Epithelial cell of esophagus (primary cell): ENCODE results near the gene NUBPL.
"Not testable (repeated sequence)": the region's sequence is repeated elsewhere in the genome, so short reads cannot be mapped to it uniquely, and the experiment has no call there.

ENCODE experiments used
- DNase-seq: peaks from one replicate; pipeline ENCODE4 v3.0.0; 2010; ENCODE audit warnings: low read depth
- H3K4me3 ChIP-seq: 2 replicates; pipeline ENCODE4 v1.5.1; 2011; ENCODE audit warnings: mild to moderate bottlenecking, low read length, control low read depth
- TF ChIP-seq, protein P1 (sequence below): IDR thresholded peaks from 2 replicates; pipeline ENCODE4 v1.5.1; 2011; ENCODE audit warnings: low read depth, mild to moderate bottlenecking, low read length, control low read depth, inconsistent platforms; ENCODE audit not compliant: insufficient read depth; ENCODE audit errors: missing control alignments

NUBPL gene

DNA sequence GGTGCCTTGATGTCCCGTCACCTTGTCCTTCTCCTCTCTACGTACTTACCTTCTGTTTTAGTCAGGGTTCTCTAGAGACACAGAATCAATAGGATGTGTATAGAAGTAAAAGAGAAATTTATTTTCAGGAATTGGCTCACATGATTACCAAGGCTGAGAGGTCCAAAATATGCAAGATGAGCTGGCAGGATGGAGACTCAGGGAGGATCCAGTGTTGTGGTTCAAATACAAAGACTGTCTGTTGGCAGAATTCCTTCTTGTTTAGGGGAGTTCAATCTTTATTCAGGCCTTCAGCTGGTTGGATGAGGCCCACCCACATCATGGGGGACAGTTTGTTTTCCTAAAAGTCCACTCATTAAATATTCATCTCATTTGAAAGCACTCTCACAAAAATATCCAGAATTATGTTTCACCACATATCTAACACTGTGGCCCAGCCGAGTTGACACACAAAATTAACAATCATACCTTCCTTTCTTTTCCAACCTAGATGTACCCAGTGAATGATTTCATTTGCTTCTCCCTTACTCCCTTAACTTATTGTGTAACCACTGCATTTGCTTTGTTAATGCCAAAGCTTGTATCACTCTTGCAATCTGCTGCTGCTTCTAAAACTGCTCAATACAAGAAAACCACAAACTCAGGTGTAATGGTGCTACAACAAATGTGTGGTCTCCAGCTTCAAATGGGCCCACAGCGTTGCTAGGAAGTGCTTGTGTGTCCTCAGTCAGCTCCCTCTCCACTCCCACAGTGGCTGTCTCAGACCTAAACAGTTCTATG is 320.5 kb downstream of the NUBPL start:
- TF ChIP-seq, protein P1, sequence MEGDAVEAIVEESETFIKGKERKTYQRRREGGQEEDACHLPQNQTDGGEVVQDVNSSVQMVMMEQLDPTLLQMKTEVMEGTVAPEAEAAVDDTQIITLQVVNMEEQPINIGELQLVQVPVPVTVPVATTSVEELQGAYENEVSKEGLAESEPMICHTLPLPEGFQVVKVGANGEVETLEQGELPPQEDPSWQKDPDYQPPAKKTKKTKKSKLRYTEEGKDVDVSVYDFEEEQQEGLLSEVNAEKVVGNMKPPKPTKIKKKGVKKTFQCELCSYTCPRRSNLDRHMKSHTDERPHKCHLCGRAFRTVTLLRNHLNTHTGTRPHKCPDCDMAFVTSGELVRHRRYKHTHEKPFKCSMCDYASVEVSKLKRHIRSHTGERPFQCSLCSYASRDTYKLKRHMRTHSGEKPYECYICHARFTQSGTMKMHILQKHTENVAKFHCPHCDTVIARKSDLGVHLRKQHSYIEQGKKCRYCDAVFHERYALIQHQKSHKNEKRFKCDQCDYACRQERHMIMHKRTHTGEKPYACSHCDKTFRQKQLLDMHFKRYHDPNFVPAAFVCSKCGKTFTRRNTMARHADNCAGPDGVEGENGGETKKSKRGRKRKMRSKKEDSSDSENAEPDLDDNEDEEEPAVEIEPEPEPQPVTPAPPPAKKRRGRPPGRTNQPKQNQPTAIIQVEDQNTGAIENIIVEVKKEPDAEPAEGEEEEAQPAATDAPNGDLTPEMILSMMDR: no peak
- no peak overlapping the region for H3K4me3 ChIP-seq
- no peak for DNase-seq

DNA sequence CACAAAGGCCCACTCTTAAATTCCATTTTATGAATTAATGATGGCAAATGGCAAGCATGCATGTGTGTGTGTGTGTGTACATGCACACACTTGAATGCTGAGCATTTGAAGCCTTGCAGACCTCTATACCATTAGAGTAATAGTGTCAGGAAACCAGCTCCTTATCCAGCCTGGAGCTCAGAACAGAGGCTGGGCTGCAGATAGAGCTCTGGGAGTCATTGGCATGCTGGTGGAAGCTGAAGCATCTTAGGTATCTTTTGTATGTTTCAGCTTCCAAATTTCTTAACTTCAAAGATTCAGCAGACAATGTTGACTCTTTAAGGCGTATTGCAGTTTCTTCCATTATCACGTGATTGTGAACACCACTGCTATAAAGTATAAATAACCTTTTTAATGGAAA is 323.0 kb downstream of the NUBPL start:
- DNase-seq: no peak
- TF ChIP-seq, protein P1: no peak

DNA sequence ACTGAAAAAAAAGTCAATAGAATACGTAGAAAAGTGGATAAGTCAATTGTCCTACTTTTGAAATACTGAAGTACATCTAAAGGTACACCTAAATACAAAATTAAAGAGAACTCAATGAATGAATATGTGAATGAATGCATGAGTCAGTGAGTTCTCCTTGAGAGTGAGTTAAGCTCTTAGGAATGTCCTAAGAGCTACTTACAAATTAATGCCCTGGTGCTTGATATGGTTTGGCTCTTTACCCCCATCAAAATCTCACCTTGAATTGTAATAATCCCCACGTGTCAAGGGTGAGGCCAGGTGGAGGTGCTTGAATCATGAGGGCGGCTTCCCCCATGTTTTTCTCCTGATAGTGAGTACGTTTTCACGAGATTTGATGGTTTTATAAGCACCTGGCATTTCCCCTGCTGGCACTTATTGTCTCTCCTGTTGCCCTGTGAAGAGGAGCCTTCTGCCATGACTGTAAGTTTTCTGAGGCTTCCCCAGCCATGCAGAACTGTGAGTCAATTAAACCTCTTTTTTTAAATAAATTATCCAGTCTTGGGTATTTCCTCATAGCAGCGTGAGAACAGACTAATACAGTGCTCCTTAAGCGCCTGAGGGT is 323.7 kb downstream of the NUBPL start:
- peak; percentile 74 for DNase-seq
- TF ChIP-seq, protein P1: no peak
- H3K4me3 ChIP-seq: no peak overlapping the region

More for the DNA sequence above, 323.0 kb downstream of the NUBPL start:
- H3K4me3 ChIP-seq: no peak overlapping the region

DNA sequence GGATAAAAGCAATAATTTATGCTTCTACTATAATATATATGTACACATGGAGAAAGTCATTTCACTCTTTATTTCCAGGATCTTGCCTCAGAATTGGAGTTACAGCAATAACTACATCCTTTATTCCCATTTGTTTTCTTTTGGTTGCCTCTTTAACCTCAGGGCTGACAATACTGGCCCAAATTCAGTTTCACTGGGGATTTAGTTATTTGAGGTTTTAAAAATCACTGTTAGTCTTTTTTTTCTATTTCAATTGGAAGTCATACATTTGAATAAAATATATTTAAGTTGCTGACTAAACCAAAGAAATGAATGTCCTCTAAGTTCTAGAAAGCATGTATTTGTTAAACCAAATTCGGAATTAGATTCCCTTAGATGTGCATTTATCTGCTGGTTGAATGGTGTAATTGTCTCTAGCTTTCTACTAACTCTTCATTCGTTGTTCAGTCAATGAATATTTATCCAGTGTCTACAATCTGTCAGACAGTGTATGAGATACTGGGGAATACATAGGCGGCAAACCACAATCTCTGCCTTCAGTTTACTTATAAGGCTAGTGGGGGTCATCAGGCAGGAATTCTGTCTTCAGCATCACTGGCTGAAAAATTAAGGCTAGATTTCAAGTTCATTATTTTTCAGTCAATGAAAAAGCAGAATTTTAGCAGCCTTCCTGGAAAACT is 325.1 kb downstream of the NUBPL start:
- no peak overlapping the region for H3K4me3 ChIP-seq
- DNase-seq: no peak
- TF ChIP-seq, protein P1: no peak

DNA sequence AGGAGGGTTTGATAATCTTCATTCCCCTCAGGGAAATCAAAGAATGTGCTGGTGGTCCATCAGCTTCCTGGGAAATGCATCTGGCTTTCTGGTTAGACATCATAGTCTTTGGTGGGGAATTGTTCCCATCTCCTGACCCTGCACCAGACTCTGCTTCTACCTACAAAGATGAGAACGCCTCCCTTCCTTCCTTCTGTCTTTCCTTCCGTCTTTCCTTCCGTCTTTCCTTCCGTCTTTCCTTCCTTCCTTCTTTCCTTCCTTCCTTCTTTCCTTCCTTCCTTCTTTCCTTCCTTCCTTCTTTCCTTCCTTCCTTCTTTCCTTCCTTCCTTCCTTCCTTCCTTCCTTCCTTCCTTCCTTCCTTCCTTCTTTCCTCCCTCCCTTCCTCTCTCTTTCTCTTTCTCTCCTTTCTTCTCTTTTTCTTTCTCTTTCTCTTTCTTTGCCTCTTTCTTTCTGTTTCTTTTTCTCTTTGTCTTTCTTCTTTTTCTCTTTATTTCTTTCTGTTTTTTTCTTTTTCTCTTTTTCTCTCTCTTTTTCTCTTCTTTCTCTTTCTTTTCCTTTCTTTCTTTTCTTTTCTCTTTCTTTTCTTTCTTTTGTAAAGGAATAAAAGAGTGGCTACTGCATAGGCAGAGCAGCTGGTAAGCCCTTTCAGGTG is 326.9 kb downstream of the NUBPL start:
- no peak overlapping the region for H3K4me3 ChIP-seq
- no peak for DNase-seq
- TF ChIP-seq, protein P1: no peak

DNA sequence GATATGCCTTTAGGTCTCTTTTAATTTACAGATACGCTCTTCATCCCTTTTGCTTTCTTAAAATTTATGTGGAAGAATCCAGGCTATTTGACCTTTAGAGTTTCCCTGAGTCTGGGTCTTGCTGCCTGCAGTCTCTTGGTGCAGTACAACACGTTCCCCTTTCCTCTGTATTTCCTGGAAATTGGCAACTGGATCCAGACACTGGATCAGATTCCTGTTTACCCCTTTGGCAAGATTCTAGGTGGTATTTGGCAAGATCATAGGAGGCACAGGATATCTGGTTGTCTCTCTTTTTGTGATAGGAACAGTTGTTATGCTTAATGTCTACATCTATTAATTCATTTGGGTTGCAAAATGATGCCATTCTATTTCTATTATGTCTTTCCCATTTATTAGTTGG is 328.1 kb downstream of the NUBPL start:
- no peak overlapping the region for H3K4me3 ChIP-seq
- DNase-seq: no peak
- TF ChIP-seq, protein P1: no peak

DNA sequence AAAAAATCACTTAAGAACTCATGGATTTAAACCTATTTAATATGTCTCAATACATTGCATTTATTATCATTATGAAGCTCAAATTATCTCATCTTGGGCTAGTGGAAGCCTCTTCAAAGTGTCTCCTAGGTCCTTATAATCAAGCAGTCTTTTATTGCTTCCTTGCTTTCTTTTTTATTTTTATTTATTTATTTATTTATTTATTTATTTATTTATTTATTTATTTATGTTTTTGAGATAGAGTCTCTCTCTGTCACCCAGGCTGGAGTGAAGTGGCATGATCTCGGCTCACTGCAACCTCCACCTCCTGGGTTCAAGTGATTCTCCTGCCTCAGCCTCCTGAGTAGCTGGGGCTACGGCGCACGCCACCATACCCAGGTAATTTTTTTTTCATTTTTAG is 329.0 kb downstream of the NUBPL start:
- not testable (repeated sequence) for DNase-seq, H3K4me3 ChIP-seq
